ENCODE data around the gene RAB3C.

RAB3C gene

DNA sequence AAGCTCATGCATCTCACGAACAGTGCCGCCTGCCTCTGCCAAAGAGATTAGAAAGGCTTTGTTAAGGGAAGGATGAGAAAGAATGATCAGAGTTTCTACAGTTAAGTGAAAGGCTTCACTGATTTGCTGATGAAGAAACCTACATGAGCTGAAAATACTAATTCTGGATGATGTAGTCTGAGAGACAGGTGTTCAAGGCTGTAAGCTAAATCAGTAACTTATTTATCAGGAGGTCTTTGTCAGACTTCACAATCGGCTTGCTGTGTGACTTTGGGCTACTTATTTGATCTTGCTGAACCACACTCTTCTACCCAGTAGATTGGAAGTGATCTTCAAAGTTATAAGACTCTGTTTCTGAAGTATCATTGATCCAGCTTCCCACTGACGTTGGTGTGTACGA lies 264.2 kb downstream of the RAB3C start:
- no peak overlapping the region for H3K4me3 ChIP-seq (ENCODE audit: low read depth, low read length)
- no peak for DNase-seq (ENCODE audit: low read depth)
- TF ChIP-seq, protein P1, sequence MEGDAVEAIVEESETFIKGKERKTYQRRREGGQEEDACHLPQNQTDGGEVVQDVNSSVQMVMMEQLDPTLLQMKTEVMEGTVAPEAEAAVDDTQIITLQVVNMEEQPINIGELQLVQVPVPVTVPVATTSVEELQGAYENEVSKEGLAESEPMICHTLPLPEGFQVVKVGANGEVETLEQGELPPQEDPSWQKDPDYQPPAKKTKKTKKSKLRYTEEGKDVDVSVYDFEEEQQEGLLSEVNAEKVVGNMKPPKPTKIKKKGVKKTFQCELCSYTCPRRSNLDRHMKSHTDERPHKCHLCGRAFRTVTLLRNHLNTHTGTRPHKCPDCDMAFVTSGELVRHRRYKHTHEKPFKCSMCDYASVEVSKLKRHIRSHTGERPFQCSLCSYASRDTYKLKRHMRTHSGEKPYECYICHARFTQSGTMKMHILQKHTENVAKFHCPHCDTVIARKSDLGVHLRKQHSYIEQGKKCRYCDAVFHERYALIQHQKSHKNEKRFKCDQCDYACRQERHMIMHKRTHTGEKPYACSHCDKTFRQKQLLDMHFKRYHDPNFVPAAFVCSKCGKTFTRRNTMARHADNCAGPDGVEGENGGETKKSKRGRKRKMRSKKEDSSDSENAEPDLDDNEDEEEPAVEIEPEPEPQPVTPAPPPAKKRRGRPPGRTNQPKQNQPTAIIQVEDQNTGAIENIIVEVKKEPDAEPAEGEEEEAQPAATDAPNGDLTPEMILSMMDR (IDR thresholded peaks at IDR 0.05; ENCODE audit: control insufficient read depth, extremely low read depth, insufficient read depth): no peak

- H3K4me3 ChIP-seq (ENCODE audit: low read depth, low read length): no peak overlapping the region
- TF ChIP-seq, protein P1 (IDR thresholded peaks at IDR 0.05; ENCODE audit: control insufficient read depth, extremely low read depth, insufficient read depth): no peak
- DNase-seq (ENCODE audit: low read depth): no peak
Measured at GRCh38 chr5:58849223-58849622, 266.3 kb downstream of the RAB3C start.

- no peak overlapping the region for H3K4me3 ChIP-seq (ENCODE audit: low read depth, low read length)
- DNase-seq (ENCODE audit: low read depth): peak; percentile 76
- TF ChIP-seq, protein P1 (IDR thresholded peaks at IDR 0.05; ENCODE audit: control insufficient read depth, extremely low read depth, insufficient read depth): peak; percentile 70
Measured at GRCh38 chr5:58849921-58850667, 267.2 kb downstream of the RAB3C start.

GRCh38 chr5:58851153-58851552 lies 268.3 kb downstream of the RAB3C start:
- TF ChIP-seq, protein P1 (IDR thresholded peaks at IDR 0.05; ENCODE audit: control insufficient read depth, extremely low read depth, insufficient read depth): no peak

GRCh38 chr5:58851571-58851970 lies 268.7 kb downstream of the RAB3C start:
- DNase-seq (ENCODE audit: low read depth): no peak
- no peak overlapping the region for H3K4me3 ChIP-seq (ENCODE audit: low read depth, low read length)
- TF ChIP-seq, protein P1 (IDR thresholded peaks at IDR 0.05; ENCODE audit: control insufficient read depth, extremely low read depth, insufficient read depth): no peak

More at GRCh38 chr5:58851153-58851552, 268.3 kb downstream of the RAB3C start:
- no peak for DNase-seq (ENCODE audit: low read depth)
- H3K4me3 ChIP-seq (ENCODE audit: low read depth, low read length): no peak overlapping the region

- H3K4me3 ChIP-seq (ENCODE audit: low read depth, low read length): no peak overlapping the region
- TF ChIP-seq, protein P1 (IDR thresholded peaks at IDR 0.05; ENCODE audit: control insufficient read depth, extremely low read depth, insufficient read depth): no peak
- DNase-seq (ENCODE audit: low read depth): no peak
Measured at GRCh38 chr5:58852566-58852965, 269.7 kb downstream of the RAB3C start.

DNA sequence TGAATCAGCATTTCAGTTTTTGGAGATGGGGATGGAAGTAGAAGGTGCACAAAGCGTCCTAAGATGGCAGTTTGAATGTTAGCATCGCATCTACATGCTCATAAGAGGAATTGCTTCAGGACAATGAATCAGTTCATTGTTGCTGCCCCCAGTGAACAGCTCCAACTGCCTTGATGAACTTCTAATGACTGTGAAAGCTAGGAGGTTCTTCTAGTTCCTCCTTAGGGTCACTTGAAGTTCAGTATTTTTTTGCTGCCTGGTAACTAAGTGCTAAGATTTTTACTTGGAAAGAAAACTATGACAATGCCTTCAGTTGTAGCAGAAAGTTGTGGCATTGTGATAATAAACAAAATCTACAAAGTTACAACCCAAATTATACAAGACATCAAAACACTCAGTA lies 271.6 kb downstream of the RAB3C start:
- no peak overlapping the region for H3K4me3 ChIP-seq (ENCODE audit: low read depth, low read length)
- DNase-seq (ENCODE audit: low read depth): no peak
- TF ChIP-seq, protein P1 (IDR thresholded peaks at IDR 0.05; ENCODE audit: control insufficient read depth, extremely low read depth, insufficient read depth): no peak

Data from LNCaP clone FGC (cell line).